ENCODE results near the gene YWHAB.

Gene YWHAB

GRCh38 chr20:44911264-44911921, 25.9 kb downstream of the YWHAB start:
- DNase-seq (ENCODE audit: low spot score), result peak; percentile 65

- no peak for DNase-seq (ENCODE audit: low spot score)
Measured at GRCh38 chr20:44912189-44912588, 26.7 kb downstream of the YWHAB start.

GRCh38 chr20:44914924-44915323, 29.4 kb downstream of the YWHAB start:
- DNase-seq (ENCODE audit: low spot score), result no peak

- no peak for DNase-seq (ENCODE audit: low spot score)
Measured at GRCh38 chr20:44916586-44916985, 31.1 kb downstream of the YWHAB start.

- no peak for DNase-seq (ENCODE audit: low spot score)
Measured at GRCh38 chr20:44917399-44917798, 31.9 kb downstream of the YWHAB start.

DNA sequence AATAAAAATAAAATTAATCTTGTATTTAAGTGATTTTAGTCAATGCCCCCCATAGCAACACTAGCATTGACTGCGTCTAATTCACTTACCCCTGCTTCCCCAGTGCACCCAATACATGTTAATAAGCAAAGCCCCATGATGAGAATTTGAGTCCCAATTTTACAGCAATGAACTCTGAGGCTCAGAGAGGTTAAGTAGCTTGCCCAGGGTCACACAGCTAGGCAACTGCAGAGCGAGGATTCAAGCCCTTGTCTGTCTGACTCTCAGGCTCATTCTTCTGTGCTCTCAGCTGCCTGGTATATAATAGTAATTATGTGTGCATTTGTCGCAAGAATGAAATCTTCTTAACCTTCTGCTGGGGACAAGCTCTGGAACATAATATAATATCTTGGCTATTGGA, 32.8 kb downstream of the YWHAB start:
- no peak for DNase-seq (ENCODE audit: low spot score)

GRCh38 chr20:44918761-44919160, 33.3 kb downstream of the YWHAB start:
- DNase-seq (ENCODE audit: low spot score), result no peak

- no peak for DNase-seq (ENCODE audit: low spot score)
Measured at GRCh38 chr20:44921447-44921846, 35.9 kb downstream of the YWHAB start.

GRCh38 chr20:44924541-44924940, 39.0 kb downstream of the YWHAB start:
- peak; percentile 23 for DNase-seq (ENCODE audit: low spot score)

GRCh38 chr20:44928595-44928994, 43.1 kb downstream of the YWHAB start:
- DNase-seq (ENCODE audit: low spot score), result no peak

DNA sequence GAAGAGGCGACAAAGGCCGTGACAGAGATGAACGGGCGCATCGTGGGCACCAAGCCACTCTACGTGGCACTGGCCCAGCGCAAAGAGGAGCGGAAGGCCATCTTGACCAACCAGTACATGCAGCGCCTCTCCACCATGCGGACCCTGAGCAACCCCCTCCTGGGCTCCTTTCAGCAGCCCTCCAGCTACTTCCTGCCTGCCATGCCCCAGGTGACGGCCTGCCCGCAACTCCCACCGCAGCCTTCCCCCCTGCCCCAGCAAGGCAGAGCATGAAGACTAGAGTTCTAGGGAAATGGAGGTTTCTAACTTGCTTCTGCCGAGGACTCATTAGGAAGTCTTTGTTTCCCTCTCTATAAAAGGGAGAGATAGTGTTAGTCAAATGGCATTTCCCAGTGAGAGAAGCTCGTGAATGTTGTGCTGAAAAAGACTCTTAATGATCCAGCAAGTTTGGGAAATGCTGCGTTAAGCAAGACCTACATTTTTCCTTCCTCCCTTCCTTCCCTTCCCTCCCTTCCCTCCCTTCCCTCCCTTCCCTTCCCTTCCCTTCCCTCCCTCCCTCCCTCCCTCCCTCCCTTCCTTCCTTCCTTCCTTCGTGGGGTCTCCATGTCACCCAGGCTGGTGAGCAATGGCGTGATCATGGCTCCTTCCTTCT, 45.1 kb downstream of the YWHAB start:
- no peak for DNase-seq (ENCODE audit: low spot score)

- DNase-seq (ENCODE audit: low spot score), result no peak
Measured at GRCh38 chr20:44931911-44932310, 46.4 kb downstream of the YWHAB start.

GRCh38 chr20:44932916-44933315, 47.4 kb downstream of the YWHAB start:
- no peak for DNase-seq (ENCODE audit: low spot score)

DNA sequence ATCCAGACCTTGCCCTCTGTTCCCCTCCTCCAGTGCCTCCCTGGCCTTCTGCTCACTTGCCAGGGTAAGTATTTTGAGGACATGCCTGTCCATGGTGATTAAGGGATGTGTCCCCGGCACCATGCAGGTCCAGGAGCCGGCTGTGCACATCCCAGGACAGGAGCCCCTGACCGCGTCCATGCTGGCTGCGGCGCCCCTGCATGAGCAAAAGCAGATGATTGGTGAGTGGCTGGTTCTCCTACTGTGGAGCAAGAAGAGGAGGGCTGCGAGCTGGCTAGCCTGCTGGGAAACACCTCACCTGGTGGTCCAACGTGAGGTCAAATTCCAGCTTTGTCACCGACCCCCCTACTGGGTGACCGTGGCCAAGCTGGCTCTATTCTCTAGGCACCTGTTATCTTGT, 51.0 kb downstream of the YWHAB start:
- no peak for DNase-seq (ENCODE audit: low spot score)

DNA sequence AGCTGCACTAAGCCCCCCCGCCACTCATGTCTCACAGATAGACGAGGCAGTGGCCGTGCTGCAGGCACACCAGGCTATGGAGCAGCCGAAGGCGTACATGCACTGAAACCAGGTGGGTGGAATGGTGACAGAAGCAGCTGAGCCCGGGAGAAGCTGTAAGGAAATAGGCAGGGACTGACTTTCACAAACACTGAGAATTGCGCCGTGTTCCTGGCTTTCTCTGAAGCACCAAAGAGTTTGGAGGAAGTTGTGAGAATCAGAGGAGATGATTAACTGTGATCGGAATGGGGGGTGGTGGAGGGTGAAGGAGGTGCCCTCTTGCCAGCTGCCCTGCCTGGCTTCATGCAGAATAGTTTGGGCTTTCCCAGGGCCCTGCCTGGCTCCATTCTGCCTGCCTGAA, 53.1 kb downstream of the YWHAB start:
- DNase-seq (ENCODE audit: low spot score), result no peak

- DNase-seq (ENCODE audit: low spot score), result no peak
Measured at GRCh38 chr20:44941120-44941691, 55.7 kb downstream of the YWHAB start.

DNA sequence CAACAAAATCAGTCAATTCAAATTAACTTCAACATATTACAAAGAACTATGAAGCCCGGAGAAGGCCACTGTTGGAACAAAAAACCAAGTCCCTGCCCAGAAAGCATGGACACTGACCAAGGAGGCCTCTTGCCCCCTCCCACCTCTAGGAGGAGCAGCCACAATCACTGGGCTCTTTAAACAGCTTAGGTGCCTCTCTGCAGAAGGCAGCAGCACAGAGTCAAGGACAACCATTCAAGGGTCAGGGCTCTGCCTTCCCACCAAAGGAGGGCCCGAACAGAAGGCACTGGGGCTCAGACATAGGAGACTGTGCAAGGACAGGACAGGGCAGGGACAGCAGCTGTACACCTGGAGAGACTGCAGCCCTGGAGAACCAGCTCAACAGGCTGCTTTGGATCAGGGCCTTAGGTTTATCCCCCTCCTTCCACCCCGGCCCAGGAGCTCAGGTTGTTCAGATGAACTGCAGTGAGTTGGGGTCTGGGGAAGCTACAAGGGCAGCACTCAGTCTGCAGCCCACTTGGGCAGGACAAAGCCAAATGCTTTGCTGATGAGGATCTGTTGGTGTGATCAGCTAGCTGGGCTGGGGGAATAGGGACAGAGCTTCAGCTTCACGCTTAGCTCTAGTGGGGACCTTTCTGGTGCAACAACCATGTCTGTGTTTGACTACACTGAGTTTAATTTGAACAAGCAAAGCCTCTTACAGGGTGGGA, 56.9 kb downstream of the YWHAB start:
- DNase-seq (ENCODE audit: low spot score), result no peak

DNA sequence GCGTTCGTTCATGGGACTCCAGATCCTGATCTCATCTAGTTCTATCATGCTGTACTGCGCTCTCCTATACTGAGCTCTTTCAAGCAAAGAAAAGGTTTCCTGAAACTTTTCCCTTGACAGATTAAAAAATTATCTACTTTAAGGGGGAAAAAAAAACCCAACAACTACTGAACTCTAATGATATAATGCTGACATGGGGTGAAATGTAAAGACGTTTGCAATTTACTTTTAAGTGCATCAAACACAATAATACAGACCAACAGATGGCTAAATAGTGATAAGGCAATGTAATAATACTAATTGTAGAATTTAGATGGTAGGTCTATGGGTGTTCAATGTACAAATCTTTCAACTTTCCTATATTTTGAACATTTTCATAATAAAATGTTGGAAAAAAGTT, 58.3 kb downstream of the YWHAB start:
- no peak for DNase-seq (ENCODE audit: low spot score)

DNA sequence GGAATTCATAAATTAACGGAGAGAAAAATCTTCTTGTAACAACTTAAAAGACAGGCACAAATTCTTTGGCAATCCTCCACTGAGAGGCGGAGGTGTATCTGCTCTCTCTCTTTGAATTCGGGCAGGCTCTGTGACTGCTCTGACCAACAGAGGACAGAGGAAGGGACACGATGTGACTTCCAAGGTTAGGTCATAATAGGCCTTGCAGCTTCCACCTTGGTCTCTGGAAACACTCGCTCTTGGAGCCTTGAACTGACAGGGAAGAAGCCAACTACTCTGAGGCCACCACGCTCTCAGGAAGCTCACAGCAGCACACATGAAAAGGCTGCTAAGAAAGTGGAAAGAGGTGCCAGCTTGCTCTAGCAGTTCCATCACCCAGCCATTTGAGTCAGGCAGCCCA, 59.8 kb downstream of the YWHAB start:
- no peak for DNase-seq (ENCODE audit: low spot score)

- DNase-seq (ENCODE audit: low spot score), result no peak
Measured at GRCh38 chr20:44946271-44946852, 60.9 kb downstream of the YWHAB start.

DNA sequence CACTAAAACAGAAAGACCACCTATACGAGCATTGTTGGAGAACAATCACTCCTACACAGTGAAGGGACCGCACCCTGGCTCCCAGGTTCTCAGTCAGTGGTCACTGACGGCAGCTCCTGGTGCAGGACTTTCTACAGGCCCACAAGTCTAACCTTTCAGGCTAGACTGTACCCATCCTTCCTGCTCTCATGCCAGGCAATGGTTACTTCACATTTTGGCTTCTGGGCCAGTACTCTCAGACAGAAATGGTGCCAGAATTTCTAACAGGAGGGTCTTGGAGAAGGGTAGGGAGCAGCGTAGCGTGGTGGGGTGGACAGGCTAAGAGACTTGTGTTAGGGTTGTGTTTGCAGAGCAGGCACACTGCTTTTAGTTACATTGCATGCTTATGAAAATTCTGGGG, 62.6 kb downstream of the YWHAB start:
- DNase-seq (ENCODE audit: low spot score), result no peak

DNA sequence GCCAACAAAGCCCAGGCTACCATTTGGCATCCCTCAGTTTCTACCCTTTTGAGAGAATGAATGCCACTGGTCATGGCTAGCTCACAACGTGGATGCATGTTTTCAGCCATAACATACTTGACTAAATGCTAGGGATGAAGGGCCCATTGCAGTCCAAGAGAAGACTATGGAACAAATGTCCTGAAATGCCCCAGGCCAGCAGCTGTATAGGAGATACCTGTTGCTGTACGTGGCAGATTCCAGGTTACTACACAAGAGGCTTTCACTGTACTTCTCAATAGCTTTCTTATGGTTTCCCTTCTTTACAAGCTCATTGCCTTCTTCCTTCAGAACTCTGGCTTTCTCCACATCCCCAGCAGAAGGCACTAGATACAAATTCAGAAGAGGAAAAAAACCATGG, 63.0 kb downstream of the YWHAB start:
- no peak for DNase-seq (ENCODE audit: low spot score)
